ENCODE data around the gene SRC. TPM values are rescaled to one million over a fixed set of nuclear protein-coding genes. Genes with fewer than 3 reads are reported as not detected.

SRC gene
- total and polyA plus RNA-seq, 7 experiments from 2014 or later = 0.63 to 26.6 (median 2.9) TPM

DNA sequence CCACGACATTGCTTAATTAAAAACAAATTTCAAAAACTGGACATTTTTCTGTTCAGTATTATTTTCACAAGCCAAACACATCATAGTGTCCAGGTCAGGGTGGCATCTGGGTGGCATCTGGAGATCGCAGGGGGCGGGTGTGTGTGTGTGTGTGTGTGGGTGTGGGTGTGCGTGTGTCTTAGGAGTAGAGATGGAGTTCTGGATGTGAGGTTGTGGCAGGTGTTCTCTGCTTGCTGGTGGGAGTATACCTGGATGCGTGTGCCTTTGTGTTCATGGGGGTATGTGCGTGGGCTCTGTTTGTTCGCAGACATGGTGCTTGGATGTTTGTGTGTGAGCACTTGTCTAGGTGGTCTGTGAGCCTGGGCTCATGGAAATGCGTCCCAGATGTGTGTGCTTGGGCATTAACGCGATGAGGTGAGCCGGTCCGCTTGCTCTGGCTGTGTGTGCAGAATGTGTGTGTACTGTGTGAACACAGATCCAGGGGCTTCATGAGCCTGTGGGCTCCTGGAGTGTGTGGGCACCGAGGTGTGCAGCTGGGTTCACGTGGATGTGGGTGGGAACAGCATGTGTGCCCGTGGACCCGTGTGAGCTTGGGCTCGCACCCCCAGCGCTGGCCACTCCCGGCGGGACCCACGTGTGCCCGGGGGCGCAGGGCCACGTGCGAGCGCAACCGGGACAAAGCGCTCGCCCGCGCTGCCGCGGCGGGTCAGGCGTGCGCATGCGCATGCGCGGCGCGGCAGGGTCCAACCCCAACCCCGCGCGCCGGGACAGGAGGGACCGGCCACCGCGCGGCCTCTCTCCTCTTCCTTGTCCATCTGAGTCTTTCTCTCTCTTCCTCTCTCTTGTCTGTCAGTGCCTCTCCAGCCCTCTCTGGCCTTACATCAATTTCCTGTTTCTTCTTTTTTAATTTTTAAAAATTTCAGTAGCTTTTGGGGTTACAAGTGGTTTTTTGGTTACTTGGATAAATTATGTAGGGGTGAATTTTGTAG lies 60.4 kb downstream of the SRC start:
- ChIA-PET CTCF (no interaction called here), POLR2A (no interaction called here)
- Mint-ChIP-seq H3K9me3 (no peaks in the 10 kb centered on the region), H3K4me1 (peaks cover 5 to 19% (median 17%) of the 10 kb centered on the region in 7 donors), H3K27me3 (peaks cover 28 to 46% (median 37%) of the 10 kb centered on the region in 5 donors), H3K36me3 (no peaks in the 10 kb centered on the region), H3K27ac (no peak overlapping the region), H3K4me3 (peak overlapping the region; percentile 41 to 82 (median 75))
- DNase-seq (peak in 2 of 9 donors; percentile 23 to 64), ATAC-seq (peak; percentile 56)
- no peak overlapping the region for H3K27ac ChIP-seq (ENCODE audit: low read depth, low read length)
- H3K4me3 ChIP-seq (ENCODE audit: low read length) = peak overlapping the region; percentile 34
- intact Hi-C loops (cut with micrococcal nuclease) = no loop called here
- peaks cover 0 to 7% of the 10 kb centered on the region in 2 donors for H3K4me1 ChIP-seq (ENCODE audit: control insufficient read depth in 2 of 2, insufficient read depth in 2 of 2, low read length in 2 of 2)
- no peaks in the 10 kb centered on the region for H3K27me3 ChIP-seq (ENCODE audit: control insufficient read depth in 2 of 2, insufficient read depth in 2 of 2, low read length in 2 of 2)
- H3K9me3 ChIP-seq (ENCODE audit: control insufficient read depth in 2 of 3, low read length in 3 of 3) = no peaks in the 10 kb centered on the region
- no peaks in the 10 kb centered on the region for H3K36me3 ChIP-seq (ENCODE audit: control insufficient read depth in 2 of 3, insufficient read depth in 3 of 3, low read length in 3 of 3)

DNA sequence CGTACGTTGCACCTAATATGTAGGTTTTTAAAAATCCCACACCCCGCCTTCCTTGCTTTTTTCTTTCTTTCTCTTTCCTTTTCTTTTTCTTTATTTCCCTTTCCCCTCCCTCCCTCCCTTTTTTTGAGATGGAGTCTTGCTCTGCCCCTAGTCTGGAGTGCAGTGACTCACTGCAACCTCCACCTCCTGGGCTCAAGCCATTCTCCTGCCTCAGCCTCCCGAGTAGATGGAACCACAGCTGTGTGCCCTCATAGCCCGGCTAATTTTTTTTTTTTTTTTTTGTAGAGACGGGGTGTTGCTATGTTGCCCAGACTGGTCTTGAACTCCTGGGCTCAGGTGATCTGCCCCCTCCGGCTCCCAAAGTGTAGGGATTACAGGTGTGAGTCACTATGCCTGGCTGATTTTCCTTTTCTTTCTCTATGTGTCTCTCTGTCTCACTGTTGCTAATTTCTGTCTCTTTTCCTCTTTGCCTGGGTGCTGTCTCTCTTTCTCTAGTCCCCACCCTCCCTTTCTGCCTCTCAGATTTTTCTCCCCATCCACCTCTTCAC lies 61.2 kb downstream of the SRC start:
- peak overlapping the region; percentile 27 to 82 (median 73) for H3K4me3 Mint-ChIP-seq
- Histone ChIP-seq H3K27ac (ENCODE audit: low read depth, low read length) (no peak overlapping the region), H3K4me1 (ENCODE audit: control insufficient read depth in 2 of 2, insufficient read depth in 2 of 2, low read length in 2 of 2) (peaks cover 0 to 12% of the 10 kb centered on the region in 2 donors), H3K27me3 (ENCODE audit: control insufficient read depth in 2 of 2, insufficient read depth in 2 of 2, low read length in 2 of 2) (no peaks in the 10 kb centered on the region), H3K36me3 (ENCODE audit: control insufficient read depth in 2 of 3, insufficient read depth in 3 of 3, low read length in 3 of 3) (no peaks in the 10 kb centered on the region), H3K4me3 (ENCODE audit: low read length) (no peak overlapping the region), H3K9me3 (ENCODE audit: control insufficient read depth in 2 of 3, low read length in 3 of 3) (no peaks in the 10 kb centered on the region)
- no peaks in the 10 kb centered on the region for H3K9me3 Mint-ChIP-seq
- POLR2A ChIA-PET = no interaction called here
- peaks cover 5 to 19% (median 17%) of the 10 kb centered on the region in 7 donors for H3K4me1 Mint-ChIP-seq
- peak overlapping the region in 1 of 9 donors; percentile 38 for H3K27ac Mint-ChIP-seq
- DNase-seq (no peak), ATAC-seq (peak; percentile 8)
- no peaks in the 10 kb centered on the region for H3K36me3 Mint-ChIP-seq
- CTCF ChIA-PET = no interaction called here
- intact Hi-C loops (cut with micrococcal nuclease) = no loop called here
- peaks cover 28 to 46% (median 37%) of the 10 kb centered on the region in 5 donors for H3K27me3 Mint-ChIP-seq

- POLR2A ChIA-PET = no interaction called here
- no peaks in the 10 kb centered on the region for H3K36me3 Mint-ChIP-seq
- DNase-seq (no peak), ATAC-seq (no peak)
- peak overlapping the region in 7 of 10 donors; percentile 20 to 82 (median 65) for H3K4me3 Mint-ChIP-seq
- Histone ChIP-seq H3K9me3 (ENCODE audit: control insufficient read depth in 2 of 3, low read length in 3 of 3) (no peaks in the 10 kb centered on the region), H3K4me1 (ENCODE audit: control insufficient read depth in 2 of 2, insufficient read depth in 2 of 2, low read length in 2 of 2) (peaks cover 0 to 14% of the 10 kb centered on the region in 2 donors), H3K27me3 (ENCODE audit: control insufficient read depth in 2 of 2, insufficient read depth in 2 of 2, low read length in 2 of 2) (no peaks in the 10 kb centered on the region), H3K36me3 (ENCODE audit: control insufficient read depth in 2 of 3, insufficient read depth in 3 of 3, low read length in 3 of 3) (no peaks in the 10 kb centered on the region), H3K27ac (ENCODE audit: low read depth, low read length) (no peak overlapping the region), H3K4me3 (ENCODE audit: low read length) (no peak overlapping the region)
- intact Hi-C loops (cut with micrococcal nuclease) = no loop called here
- H3K9me3 Mint-ChIP-seq = no peaks in the 10 kb centered on the region
- peaks cover 28 to 46% (median 37%) of the 10 kb centered on the region in 5 donors for H3K27me3 Mint-ChIP-seq
- H3K4me1 Mint-ChIP-seq = peaks cover 5 to 19% (median 17%) of the 10 kb centered on the region in 7 donors
- no peak overlapping the region for H3K27ac Mint-ChIP-seq
- CTCF ChIA-PET = no interaction called here
Measured at GRCh38 chr20:37407573-37408002, 61.6 kb downstream of the SRC start.

- intact Hi-C loops (cut with micrococcal nuclease) = no loop called here
Measured at GRCh38 chr20:37408302-37409193, 62.6 kb downstream of the SRC start.

GRCh38 chr20:37411408-37412219 lies 65.7 kb downstream of the SRC start:
- H3K4me1 Mint-ChIP-seq = peaks cover 0 to 16% (median 10%) of the 10 kb centered on the region in 7 donors
- intact Hi-C loops (cut with micrococcal nuclease) = no loop called here
- H3K36me3 Mint-ChIP-seq = no peaks in the 10 kb centered on the region
- POLR2A ChIA-PET = no interaction called here
- H3K4me3 ChIP-seq (ENCODE audit: low read length) = peak overlapping the region; percentile 37
- H3K4me1 ChIP-seq (ENCODE audit: control insufficient read depth in 2 of 2, insufficient read depth in 2 of 2, low read length in 2 of 2) = peaks cover 0 to 14% of the 10 kb centered on the region in 2 donors
- no peaks in the 10 kb centered on the region for H3K27me3 ChIP-seq (ENCODE audit: control insufficient read depth in 2 of 2, insufficient read depth in 2 of 2, low read length in 2 of 2)
- no peak overlapping the region for H3K27ac Mint-ChIP-seq
- peaks cover 24 to 42% (median 35%) of the 10 kb centered on the region in 5 donors for H3K27me3 Mint-ChIP-seq
- CTCF ChIA-PET = interaction anchor here (0.6 kb wide), 1 partner anchor 9 kb away, joined by 5 read pairs; no protein-coding TSS in a partner anchor
- no peaks in the 10 kb centered on the region for H3K9me3 Mint-ChIP-seq
- no peak overlapping the region for H3K27ac ChIP-seq (ENCODE audit: low read depth, low read length)
- DNase-seq = peak in 1 of 9 donors; percentile 5
- H3K9me3 ChIP-seq (ENCODE audit: control insufficient read depth in 2 of 3, low read length in 3 of 3) = no peaks in the 10 kb centered on the region
- H3K36me3 ChIP-seq (ENCODE audit: control insufficient read depth in 2 of 3, insufficient read depth in 3 of 3, low read length in 3 of 3) = no peaks in the 10 kb centered on the region
- no peak for ATAC-seq
- no peak overlapping the region for H3K4me3 Mint-ChIP-seq

More at GRCh38 chr20:37408302-37409193, 62.6 kb downstream of the SRC start:
- POLR2A ChIA-PET = no interaction called here
- DNase-seq (no peak), ATAC-seq (no peak)
- no peaks in the 10 kb centered on the region for H3K9me3 ChIP-seq (ENCODE audit: control insufficient read depth in 2 of 3, low read length in 3 of 3)
- H3K36me3 ChIP-seq (ENCODE audit: control insufficient read depth in 2 of 3, insufficient read depth in 3 of 3, low read length in 3 of 3) = no peaks in the 10 kb centered on the region
- H3K27ac ChIP-seq (ENCODE audit: low read depth, low read length) = no peak overlapping the region
- H3K27me3 ChIP-seq (ENCODE audit: control insufficient read depth in 2 of 2, insufficient read depth in 2 of 2, low read length in 2 of 2) = no peaks in the 10 kb centered on the region
- Mint-ChIP-seq H3K36me3 (no peaks in the 10 kb centered on the region), H3K9me3 (no peaks in the 10 kb centered on the region), H3K27ac (peak overlapping the region in 1 of 9 donors; percentile 46), H3K4me3 (peak overlapping the region in 4 of 10 donors; percentile 5 to 65 (median 12)), H3K27me3 (peaks cover 31 to 46% (median 37%) of the 10 kb centered on the region in 5 donors), H3K4me1 (peaks cover 5 to 19% (median 17%) of the 10 kb centered on the region in 7 donors)
- peaks cover 0 to 14% of the 10 kb centered on the region in 2 donors for H3K4me1 ChIP-seq (ENCODE audit: control insufficient read depth in 2 of 2, insufficient read depth in 2 of 2, low read length in 2 of 2)
- H3K4me3 ChIP-seq (ENCODE audit: low read length) = no peak overlapping the region
- CTCF ChIA-PET = no interaction called here

- intact Hi-C loops (cut with micrococcal nuclease) = no loop called here
- Histone ChIP-seq H3K9me3 (ENCODE audit: control insufficient read depth in 2 of 3, low read length in 3 of 3) (no peaks in the 10 kb centered on the region), H3K27ac (ENCODE audit: low read depth, low read length) (no peak overlapping the region), H3K36me3 (ENCODE audit: control insufficient read depth in 2 of 3, insufficient read depth in 3 of 3, low read length in 3 of 3) (no peaks in the 10 kb centered on the region), H3K4me3 (ENCODE audit: low read length) (no peak overlapping the region), H3K4me1 (ENCODE audit: control insufficient read depth in 2 of 2, insufficient read depth in 2 of 2, low read length in 2 of 2) (peaks cover 0 to 14% of the 10 kb centered on the region in 2 donors), H3K27me3 (ENCODE audit: control insufficient read depth in 2 of 2, insufficient read depth in 2 of 2, low read length in 2 of 2) (no peaks in the 10 kb centered on the region)
- ChIA-PET CTCF (no interaction called here), POLR2A (no interaction called here)
- H3K9me3 Mint-ChIP-seq = peaks cover 0 to 2% (median 0%) of the 10 kb centered on the region in 11 donors
- no peak for ATAC-seq
- peaks cover 20 to 33% (median 25%) of the 10 kb centered on the region in 5 donors for H3K27me3 Mint-ChIP-seq
- no peaks in the 10 kb centered on the region for H3K36me3 Mint-ChIP-seq
- no peak overlapping the region for H3K4me3 Mint-ChIP-seq
- H3K27ac Mint-ChIP-seq = no peak overlapping the region
- H3K4me1 Mint-ChIP-seq = peaks cover 0 to 11% (median 5%) of the 10 kb centered on the region in 7 donors
- no peak for DNase-seq
Measured at GRCh38 chr20:37413023-37413334, 67.0 kb downstream of the SRC start.

Measured in naive thymus-derived CD4-positive, alpha-beta T cell (primary cell).